OCI-LY1 (cell line): Measurements from ENCODE around the gene ZFY.

Source experiments
- EZH2 ChIP-seq: fragments of 200-600 bp; sonication (generic), shearing (Covaris generic); IDR thresholded peaks from 2 replicates; pipeline ENCODE4 v1.8.0; 2017; ENCODE audit warnings: borderline replicate concordance, mixed run types, mild to moderate bottlenecking, antibody characterized with exemption, low read length, moderate library complexity, mixed read lengths
- TF ChIP-seq, protein P1 (sequence below): fragments of 200-600 bp; sonication (generic), shearing (Covaris generic); IDR thresholded peaks from 2 replicates; pipeline ENCODE4 v1.5.1; 2017; ENCODE audit warnings: mild to moderate bottlenecking, antibody characterized with exemption, low read length, moderate library complexity, mixed read lengths

DNA sequence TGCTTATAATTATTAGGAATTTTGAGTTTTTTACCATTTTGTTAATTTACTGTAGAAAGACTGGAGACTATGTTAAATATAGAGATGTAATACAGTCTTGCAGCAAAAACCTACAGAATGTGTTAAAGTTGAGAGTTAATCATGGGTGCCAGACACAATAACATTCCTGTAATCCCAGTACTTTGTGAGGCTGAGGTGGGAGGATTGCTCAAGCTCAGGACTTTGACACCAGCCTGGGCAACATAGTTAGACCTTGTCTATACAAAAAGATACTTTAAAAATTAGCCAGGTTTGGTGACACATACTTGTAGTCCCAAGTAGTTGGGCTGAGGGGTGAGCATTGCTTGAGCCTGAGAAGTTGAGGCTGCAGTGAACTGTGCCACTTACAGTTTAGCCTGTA, 17.7 kb downstream of the ZFY start:
- TF ChIP-seq, protein P1, sequence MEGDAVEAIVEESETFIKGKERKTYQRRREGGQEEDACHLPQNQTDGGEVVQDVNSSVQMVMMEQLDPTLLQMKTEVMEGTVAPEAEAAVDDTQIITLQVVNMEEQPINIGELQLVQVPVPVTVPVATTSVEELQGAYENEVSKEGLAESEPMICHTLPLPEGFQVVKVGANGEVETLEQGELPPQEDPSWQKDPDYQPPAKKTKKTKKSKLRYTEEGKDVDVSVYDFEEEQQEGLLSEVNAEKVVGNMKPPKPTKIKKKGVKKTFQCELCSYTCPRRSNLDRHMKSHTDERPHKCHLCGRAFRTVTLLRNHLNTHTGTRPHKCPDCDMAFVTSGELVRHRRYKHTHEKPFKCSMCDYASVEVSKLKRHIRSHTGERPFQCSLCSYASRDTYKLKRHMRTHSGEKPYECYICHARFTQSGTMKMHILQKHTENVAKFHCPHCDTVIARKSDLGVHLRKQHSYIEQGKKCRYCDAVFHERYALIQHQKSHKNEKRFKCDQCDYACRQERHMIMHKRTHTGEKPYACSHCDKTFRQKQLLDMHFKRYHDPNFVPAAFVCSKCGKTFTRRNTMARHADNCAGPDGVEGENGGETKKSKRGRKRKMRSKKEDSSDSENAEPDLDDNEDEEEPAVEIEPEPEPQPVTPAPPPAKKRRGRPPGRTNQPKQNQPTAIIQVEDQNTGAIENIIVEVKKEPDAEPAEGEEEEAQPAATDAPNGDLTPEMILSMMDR = no peak
- no peak for TF ChIP-seq EZH2
